NCI-H2081 (cell line): ENCODE results near the gene DPM2.

Experiments used
- DNase-seq, 2 experiments: peaks; one replicate each; lab custom pipeline; 2025; lab: John Stamatoyannopoulos, UW

The DPM2 gene

DNA sequence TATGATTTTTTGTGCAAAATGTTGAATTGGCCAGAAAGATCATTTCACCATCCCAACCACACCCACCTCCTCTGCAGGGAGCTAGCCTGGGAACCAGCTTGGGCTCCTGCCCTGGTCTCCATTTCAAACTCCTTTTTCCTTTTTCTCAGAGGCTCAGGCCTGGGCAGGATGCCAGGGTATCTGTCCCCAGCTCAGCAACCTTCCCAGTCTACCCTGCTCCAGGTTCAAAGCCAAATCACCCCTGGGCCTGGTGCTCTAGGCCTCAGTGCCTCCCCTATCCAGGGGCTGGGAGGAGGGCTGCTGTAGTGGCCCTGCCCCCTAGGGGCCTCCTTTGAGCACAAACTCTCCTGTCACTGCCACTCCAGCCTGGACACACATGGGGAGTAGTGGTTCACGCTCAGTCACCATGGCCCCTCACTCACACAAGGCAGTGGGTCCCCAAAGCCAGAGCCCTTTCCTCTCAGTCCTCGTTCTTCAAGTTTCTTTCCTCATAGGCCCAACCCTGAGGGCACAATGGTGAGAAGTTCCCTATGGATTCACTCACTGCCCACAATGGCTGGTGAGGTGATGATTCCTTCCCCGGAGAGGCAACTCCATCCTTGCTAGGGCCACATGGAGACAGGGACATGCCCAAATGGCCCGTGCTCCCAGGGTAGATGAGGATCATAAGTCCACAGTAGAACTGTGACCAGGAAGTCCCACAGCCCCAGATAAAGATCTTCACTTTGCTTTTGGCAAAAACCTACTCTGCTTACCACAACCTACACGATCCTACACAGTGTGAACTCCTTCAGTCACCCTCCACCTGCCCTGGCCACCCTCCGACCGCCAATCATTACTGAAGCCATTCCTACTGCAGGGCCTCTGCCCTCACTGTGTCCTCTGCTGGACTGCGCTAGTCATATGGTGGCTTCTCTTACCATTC is 19.2 kb downstream of the DPM2 start:
- no peak for DNase-seq

GRCh38 chr9:127917603-127918002 is 20.1 kb downstream of the DPM2 start:
- no peak for DNase-seq

DNA sequence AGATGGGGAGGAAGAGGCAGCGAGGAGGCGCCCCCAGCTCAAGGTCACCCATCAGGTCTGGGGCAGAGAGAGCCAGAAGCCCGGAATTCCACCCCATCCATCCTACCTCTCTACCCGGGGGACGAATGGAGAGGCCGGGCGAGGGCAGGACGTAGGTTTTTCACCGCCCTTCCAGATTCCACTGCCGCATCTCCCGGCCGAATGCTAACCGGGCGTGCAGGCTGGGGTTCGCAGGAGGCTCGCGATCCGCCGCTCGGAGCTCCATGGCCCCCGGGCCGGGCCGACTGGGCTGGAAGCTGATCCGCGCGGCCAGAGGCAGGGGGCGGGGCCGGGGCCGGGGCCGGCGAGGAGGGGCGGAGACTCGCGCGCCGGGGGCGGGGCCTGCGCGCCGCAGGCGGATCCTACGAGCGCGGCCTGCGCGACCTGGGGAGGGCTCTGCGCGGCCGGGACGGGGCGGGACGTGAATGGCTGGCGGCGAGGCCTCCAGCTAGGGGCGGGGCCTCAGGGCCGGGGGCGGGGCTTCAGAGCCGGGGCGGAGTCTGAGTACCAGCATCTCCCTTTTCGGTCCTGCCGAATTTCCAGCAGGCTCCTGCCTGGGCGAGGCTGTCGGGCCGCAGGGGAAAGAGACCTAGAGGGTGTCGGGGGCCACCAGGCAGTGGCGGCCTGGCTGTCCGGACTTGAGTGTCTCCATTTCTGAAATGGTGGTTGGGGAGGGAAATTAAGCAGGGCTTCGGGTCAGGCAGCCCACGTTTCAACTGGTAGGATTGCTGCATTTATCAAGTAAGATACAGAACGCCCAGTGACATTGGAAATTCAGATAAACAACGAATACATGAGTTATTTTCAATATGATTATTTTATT is 20.7 kb downstream of the DPM2 start, which contains the start of gene ST6GALNAC4:
TSS of gene ST6GALNAC4 (minus strand) at position 322 of the 862 bp plus-strand sequence. CDS start 622 bp downstream, outside the sequence.
- DNase-seq, result peak; percentile 81 to 85

- DNase-seq, result peak; percentile 42 to 69
Observed at GRCh38 chr9:127915801-127916719, 21.6 kb downstream of the DPM2 start.

DNA sequence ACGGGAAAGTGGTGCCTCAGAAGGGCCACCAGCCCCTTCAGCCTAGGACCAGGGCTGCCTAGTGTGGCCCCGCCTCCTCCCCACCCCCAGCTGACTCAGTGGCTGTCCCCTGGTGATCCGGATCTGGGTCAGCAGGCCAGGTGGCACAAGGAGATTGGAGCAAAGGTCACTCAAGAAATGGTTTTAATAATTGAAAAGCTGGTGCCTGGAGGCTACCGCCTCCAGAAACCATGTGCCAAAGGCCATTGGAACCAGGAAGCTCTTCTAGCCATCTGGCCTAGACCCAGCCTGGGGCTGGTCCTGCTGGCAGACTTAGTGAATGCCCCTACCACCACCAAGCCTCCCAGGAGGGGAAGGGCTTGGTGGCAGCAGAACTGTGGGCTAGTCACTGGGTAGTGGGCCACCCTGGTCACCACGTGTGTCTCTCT is 22.3 kb downstream of the DPM2 start:
- DNase-seq, result no peak

DNA sequence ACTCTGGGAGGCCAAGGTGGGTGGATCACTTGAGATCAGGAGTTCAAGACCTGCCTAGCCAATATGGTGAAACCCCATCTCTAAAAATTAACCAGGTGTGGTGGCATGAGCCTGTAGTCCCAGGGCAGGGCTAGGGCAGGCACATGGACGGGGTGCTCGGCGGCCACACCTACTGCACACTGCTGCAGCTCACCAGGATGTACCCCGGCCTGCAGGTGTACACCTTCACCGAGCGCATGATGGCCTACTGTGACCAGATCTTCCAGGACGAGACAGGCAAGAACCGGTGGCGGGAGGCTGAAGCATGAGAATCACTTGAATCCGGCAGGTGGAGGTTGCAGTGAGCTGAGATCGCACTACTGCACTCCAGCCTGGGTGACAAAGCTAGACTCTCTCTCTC is 24.0 kb downstream of the DPM2 start:
- no peak for DNase-seq

DNA sequence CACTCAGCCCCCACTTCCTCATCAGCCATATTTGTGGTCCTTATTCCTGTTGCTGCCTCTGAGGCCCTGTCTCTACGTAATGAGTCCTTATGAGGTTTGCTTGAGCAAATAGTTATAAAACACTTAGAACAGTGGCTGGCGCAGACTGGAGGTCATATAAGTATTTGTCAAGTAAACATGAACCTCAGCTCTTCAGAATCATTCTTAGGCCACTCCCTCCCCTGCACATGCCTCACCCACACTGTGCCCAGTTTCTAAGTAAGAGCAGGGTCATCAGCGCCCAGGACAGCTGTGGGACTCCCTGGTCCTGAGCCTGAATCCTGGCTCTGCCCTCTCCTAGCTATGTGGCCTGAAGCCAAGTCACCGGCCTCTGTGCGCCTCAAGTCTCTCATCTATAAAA is 24.8 kb downstream of the DPM2 start:
- no peak for DNase-seq

GRCh38 chr9:127912296-127912695 is 25.4 kb downstream of the DPM2 start:
- DNase-seq, result no peak

DNA sequence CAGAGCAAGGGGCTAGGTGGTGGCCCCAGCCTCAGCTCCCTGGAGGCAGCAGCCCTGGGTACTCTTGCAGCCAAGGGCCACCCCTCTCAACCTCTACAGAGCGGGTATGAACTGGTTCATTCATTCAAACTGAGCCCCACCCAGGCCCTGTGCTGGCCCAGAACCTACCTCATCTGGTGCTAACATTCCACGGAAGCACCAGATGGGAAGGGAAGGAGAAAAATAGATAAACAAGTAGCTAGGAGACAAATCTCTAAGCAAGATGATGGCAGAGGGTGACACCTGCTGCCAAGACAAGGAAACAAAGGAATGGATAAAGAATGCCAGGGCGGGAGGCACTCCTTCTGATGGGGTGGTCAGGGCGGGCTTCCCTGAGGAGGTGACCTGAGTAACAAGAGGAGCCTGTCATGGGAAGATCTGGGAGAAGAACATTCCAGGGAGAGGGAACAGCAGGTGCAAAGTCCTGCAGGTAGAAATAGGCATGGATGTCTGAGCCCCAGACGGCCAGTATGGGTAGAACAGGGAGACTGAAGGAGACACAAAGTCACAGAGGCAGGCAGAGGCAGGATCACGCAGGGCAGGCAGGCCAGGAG is 26.9 kb downstream of the DPM2 start:
- DNase-seq, result no peak

DNA sequence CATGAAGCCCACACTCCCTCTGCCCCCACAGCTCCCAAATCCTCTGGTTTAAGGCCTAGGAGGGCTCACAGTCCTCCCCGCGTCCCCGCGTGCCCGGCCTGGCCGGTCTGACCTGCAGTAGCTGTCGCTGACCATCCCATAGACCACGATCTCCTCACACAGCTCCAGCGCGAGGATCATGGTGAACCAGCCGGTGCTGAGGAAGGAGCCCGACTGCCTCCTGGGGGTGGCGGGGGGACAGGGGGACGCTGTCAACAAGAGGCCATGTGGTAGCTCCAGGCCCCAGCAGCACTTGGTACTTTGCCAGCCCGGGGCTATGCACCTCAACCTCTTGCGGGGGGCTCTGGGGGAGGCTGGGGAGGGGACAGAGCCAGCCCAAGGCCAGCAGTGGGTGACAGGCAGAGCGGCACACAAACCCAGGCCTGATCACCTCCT is 27.8 kb downstream of the DPM2 start:
- DNase-seq, result no peak

DNA sequence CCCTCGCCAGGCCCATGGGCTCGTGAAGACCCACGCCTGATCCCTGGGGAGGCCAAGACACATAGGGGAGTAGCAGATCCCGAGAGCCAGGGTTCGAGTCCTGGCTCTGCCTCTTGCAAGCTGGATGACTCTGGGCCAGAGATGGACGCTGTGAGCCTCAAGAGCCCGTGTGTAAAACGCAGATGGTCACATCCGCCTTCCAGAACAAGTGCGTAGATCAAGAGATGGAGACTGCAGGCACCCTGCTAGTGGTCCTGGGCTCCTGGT is 29.1 kb downstream of the DPM2 start:
- no peak for DNase-seq

DNA sequence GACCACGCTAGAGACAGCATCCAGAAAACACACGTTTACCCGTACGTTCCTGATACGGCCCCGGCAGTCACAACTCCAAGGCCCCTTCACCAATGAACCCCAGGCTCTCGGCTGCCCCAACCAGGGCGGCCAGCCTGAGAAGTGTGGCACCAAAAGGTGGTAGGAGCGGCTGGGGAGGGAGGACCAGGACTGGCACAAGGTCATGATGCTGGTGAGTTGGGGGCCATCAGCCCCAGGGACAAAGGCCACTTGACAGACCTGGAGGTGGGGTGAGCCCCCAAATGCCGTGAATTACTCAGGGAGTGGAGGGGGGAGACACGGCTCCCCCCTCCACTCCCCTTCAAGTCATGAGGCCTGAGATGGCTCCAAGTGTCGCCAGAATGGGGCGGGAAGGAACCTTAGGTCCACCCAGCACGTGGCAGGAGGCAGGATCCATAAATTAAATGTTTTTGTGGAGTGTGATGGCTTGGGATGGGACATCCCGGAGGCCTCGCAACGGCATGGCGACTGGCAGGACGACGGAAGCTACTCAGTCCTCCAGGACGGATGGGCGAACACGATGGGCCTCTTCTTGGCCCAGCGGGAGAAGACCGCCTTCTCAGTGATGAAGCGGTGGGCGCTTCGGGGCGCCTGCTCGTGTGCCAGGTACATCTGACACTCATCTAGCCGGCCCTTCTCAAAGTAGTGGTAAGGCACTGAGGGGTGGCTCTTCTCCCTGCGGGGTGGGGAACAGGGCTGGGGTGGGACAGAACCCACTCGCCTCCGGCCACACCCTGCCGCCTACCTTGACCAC is 29.6 kb downstream of the DPM2 start:
- DNase-seq, result no peak

GRCh38 chr9:127905788-127906191 is 31.9 kb downstream of the DPM2 start:
- DNase-seq, result no peak

GRCh38 chr9:127905004-127905728 is 32.5 kb downstream of the DPM2 start:
- no peak for DNase-seq

DNA sequence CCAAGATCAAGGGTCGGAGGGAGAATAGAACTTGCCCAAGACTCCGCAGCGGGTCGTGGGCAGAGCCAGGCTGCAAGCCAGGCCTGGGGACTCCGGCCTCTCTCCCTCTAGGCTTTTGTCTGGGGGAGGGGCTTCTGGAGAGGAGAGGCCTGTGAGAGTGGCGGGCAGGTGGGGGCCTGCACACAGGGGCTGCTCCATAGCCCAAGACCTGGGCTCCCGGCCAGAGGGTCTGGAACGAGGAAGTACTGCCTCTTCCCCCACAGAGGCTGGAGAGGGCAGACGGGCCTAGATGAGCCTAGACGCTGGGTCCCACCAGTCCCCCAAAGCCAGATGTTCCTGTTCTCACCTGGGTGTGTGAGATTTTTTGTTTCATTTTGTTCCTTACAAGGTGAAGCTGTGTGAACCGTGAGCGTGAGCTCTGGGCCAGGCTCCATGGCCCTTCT is 33.1 kb downstream of the DPM2 start:
- DNase-seq, result no peak

GRCh38 chr9:127903557-127904475 is 33.8 kb downstream of the DPM2 start:
- no peak for DNase-seq

DNA sequence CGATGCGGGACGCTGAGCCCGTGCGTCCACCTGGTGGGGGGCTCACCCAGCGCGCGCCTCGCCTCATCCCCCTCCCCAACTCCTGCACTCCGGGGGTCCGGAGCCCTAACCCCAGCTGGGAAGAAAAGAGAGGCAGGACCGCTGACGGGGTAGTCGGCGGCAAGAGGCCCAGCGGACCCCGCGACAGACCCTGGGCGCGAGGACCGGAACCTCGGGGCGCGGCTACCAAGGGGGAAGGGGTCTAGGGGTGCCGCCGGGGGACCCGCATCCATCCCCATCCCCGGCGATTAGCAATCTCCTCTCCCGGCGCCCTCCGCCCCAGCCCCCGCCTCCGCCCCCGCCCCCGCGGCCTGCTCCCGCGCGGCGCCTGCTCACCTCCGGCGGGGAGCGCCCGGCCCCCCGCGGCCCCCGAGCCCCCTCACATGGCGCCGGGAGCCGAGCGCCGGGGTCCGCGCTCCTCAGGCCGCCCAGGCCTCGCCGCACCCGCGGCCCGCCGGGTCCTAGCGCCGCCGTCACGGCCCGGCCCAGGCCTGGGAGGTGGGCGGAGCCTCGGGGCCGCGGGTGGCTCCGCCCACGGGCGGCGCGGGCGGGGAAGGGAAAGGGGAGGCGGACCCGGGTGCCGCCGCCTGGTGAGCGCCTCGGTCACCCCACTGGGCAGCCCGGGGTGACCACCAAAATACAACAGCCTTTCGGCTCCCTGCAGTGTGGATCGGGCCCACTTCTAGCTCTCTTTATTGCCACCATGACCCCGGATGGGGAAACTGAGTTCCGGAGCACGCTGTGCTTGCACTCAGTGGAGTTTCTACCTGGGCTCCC is 38.3 kb downstream of the DPM2 start, which contains the start of gene ST6GALNAC6:
TSS of gene ST6GALNAC6 (minus strand) at position 476 of the 816 bp plus-strand sequence. CDS start 1,622 bp downstream, outside the sequence.
- DNase-seq, result peak; percentile 51 to 65
